PC-9 (cell line): ENCODE results near the gene GALNT14. TPM values are rescaled to one million over a fixed set of nuclear protein-coding genes. Genes with fewer than 3 reads are reported as not detected.

Experiments used
- BruUV-seq: library from RNA; stranded (reverse); fragments of 400-500 nt; replicated peaks from 2 replicates; lab custom pipeline; 2021; lab: Mats Ljungman, UMichigan
- CTCF ChIA-PET: fragments of 300-600 bp; sonication (Branson Sonifier 250); formaldehyde crosslinking; loops from one replicate; lab custom pipeline; 2022; ENCODE audit warnings: antibody characterized with exemption; lab: Charles Lee
- POLR2A ChIA-PET: fragments of 300-600 bp; sonication (Branson Sonifier 250); formaldehyde crosslinking; loops from one replicate; lab custom pipeline; 2022; ENCODE audit warnings: antibody characterized with exemption; ENCODE audit not compliant: unreplicated experiment; lab: Charles Lee
- DNase-seq, 2 experiments: peaks; one replicate each; pipeline versions ENCODE4 v3.0.0 to v3.0.0-alpha.2; 2015 to 2022; ENCODE audit warnings: mixed read lengths in 1 of 2
- H2AFZ ChIP-seq: fragments of 200-600 bp; sonication (generic); 2 replicates; pipeline ENCODE4 v1.8.1; 2017; ENCODE audit warnings: antibody characterized with exemption
- H3F3A ChIP-seq: fragments of 200-600 bp; sonication (generic); 2 replicates; pipeline ENCODE4 v1.8.1; 2017; ENCODE audit warnings: antibody characterized with exemption, mild to moderate bottlenecking, low read depth; ENCODE audit not compliant: insufficient read depth
- H3K27ac ChIP-seq: fragments of 200-600 bp; sonication (generic); 2 replicates; pipeline ENCODE4 v1.6.1; 2016; ENCODE audit warnings: mixed run types
- H3K27me3 ChIP-seq: fragments of 200-600 bp; sonication (generic); 2 replicates; pipeline ENCODE4 v1.6.1; 2016; ENCODE audit warnings: low read depth, mixed run types; ENCODE audit not compliant: insufficient read depth
- H3K36me3 ChIP-seq: fragments of 200-600 bp; sonication (generic); 2 replicates; pipeline ENCODE4 v1.6.1; 2016; ENCODE audit warnings: low read depth, mixed run types
- H3K4me1 ChIP-seq: fragments of 200-600 bp; sonication (generic); replicated peaks from 2 replicates; pipeline ENCODE4 v1.6.1; 2016; ENCODE audit warnings: mixed run types; ENCODE audit not compliant: insufficient read depth
- H3K4me2 ChIP-seq: fragments of 200-600 bp; sonication (generic); 2 replicates; pipeline ENCODE4 v1.6.1; 2017; ENCODE audit warnings: mixed run types
- H3K4me3 ChIP-seq: fragments of 200-600 bp; sonication (generic); 2 replicates; pipeline ENCODE4 v1.6.1; 2016; ENCODE audit warnings: mixed run types
- H3K79me2 ChIP-seq: fragments of 200-600 bp; sonication (generic); 2 replicates; pipeline ENCODE4 v1.6.1; 2017; ENCODE audit warnings: low read depth, mixed run types
- H3K9me2 ChIP-seq: fragments of 200-600 bp; sonication (generic); 2 replicates; pipeline ENCODE4 v1.8.1; 2017; ENCODE audit warnings: mild to moderate bottlenecking; ENCODE audit not compliant: insufficient read depth
- H3K9me3 ChIP-seq: fragments of 200-600 bp; sonication (generic); 2 replicates; pipeline ENCODE4 v1.8.1; 2016; ENCODE audit warnings: low read depth; ENCODE audit not compliant: insufficient read depth
- H4K20me1 ChIP-seq: fragments of 200-600 bp; sonication (generic); 2 replicates; pipeline ENCODE4 v1.8.1; 2017; ENCODE audit not compliant: insufficient read depth
- CTCF ChIP-seq: fragments of 200-600 bp; sonication (generic); conservative IDR thresholded peaks from 2 replicates; pipeline ENCODE4 v1.6.1; 2017; ENCODE audit warnings: mixed run types, antibody characterized with exemption, mild to moderate bottlenecking, moderate library complexity
- EZH2 ChIP-seq: fragments of 200-600 bp; sonication (generic); IDR thresholded peaks from 2 replicates; pipeline ENCODE4 v1.8.0; 2017; ENCODE audit warnings: antibody characterized with exemption, low read depth
- intact Hi-C: fragments of 100-400 bp; cut with micrococcal nuclease; formaldehyde crosslinking; loops from one replicate; pipeline ENCODE4 v1.10.0; 2022; ENCODE audit not compliant: unreplicated experiment
- total RNA-seq: library from RNA; stranded (reverse); gene quantifications from 2 replicates; pipeline ENCODE4 v1.2.3, GENCODE V29; 2021

The GALNT14 gene
- total RNA-seq, 1 experiment from 2014 or later: 3.1 TPM

- no peak overlapping the region for H3K4me3 ChIP-seq
- H3K4me1 ChIP-seq: no peaks in the 10 kb centered on the region
- H3K27ac ChIP-seq: no peak overlapping the region
- no peaks in the 10 kb centered on the region for H3K36me3 ChIP-seq
- no peaks in the 10 kb centered on the region for H3K27me3 ChIP-seq
- H3F3A ChIP-seq: no peaks in the 10 kb centered on the region
- H3K4me2 ChIP-seq: no peak overlapping the region
- no peaks in the 10 kb centered on the region for H4K20me1 ChIP-seq
- POLR2A ChIA-PET: no interaction called here
- intact Hi-C loops: no loop called here
- CTCF ChIA-PET: no interaction called here
- TF ChIP-seq EZH2 (no peak), CTCF (no peak)
- H3K9me2 ChIP-seq: no peaks in the 10 kb centered on the region
- H3K9me3 ChIP-seq: no peaks in the 10 kb centered on the region
- no peaks in the 10 kb centered on the region for H3K79me2 ChIP-seq
- BruUV-seq: no TSS peak
- DNase-seq: no peak
- H2AFZ ChIP-seq: no peak overlapping the region
These were observed 254.4 kb downstream of the GALNT14 start for GRCh38 chr2:30883822-30884221.

GRCh38 chr2:30883184-30883583 is 255.1 kb downstream of the GALNT14 start:
- TF ChIP-seq CTCF: no peak
- Histone ChIP-seq H3K4me2 (no peak overlapping the region), H3K4me1 (peaks cover under 1% of the 10 kb centered on the region; the same call in 1 of the 2 replicates), H3K79me2 (no peaks in the 10 kb centered on the region), H2AFZ (no peak overlapping the region), H3K27me3 (no peaks in the 10 kb centered on the region), H3K9me2 (no peaks in the 10 kb centered on the region), H3K9me3 (no peaks in the 10 kb centered on the region), H4K20me1 (no peaks in the 10 kb centered on the region), H3K27ac (no peak overlapping the region), H3K4me3 (no peak overlapping the region), H3F3A (no peaks in the 10 kb centered on the region), H3K36me3 (no peaks in the 10 kb centered on the region)
- intact Hi-C loops: no loop called here
- DNase-seq: no peak
- ChIA-PET CTCF (interaction anchor here (0.6 kb wide), 1 partner anchor 92 kb away, joined by 5 read pairs; no protein-coding TSS in a partner anchor), POLR2A (no interaction called here)
- no TSS peak for BruUV-seq

GRCh38 chr2:30880516-30880915 is 257.7 kb downstream of the GALNT14 start:
- no peaks in the 10 kb centered on the region for H3K9me3 ChIP-seq
- no TSS peak for BruUV-seq
- H3K27me3 ChIP-seq: no peaks in the 10 kb centered on the region
- H3F3A ChIP-seq: no peaks in the 10 kb centered on the region
- H3K79me2 ChIP-seq: no peaks in the 10 kb centered on the region
- no peak overlapping the region for H3K4me3 ChIP-seq
- H2AFZ ChIP-seq: no peak overlapping the region
- H3K4me1 ChIP-seq: peaks cover 10% of the 10 kb centered on the region
- no peaks in the 10 kb centered on the region for H3K36me3 ChIP-seq
- ChIA-PET POLR2A (no interaction called here), CTCF (no interaction called here)
- no peak for DNase-seq
- no peak overlapping the region for H3K4me2 ChIP-seq
- no peak overlapping the region for H3K27ac ChIP-seq
- H4K20me1 ChIP-seq: no peaks in the 10 kb centered on the region
- no peak for TF ChIP-seq EZH2
- no peak for TF ChIP-seq CTCF
- intact Hi-C loops: no loop called here
- no peaks in the 10 kb centered on the region for H3K9me2 ChIP-seq
